AG04450 (cell line): ENCODE measurements around the gene DGKA. TPM values are rescaled to one million over a fixed set of nuclear protein-coding genes. Genes with fewer than 3 reads are reported as not detected.
"Not testable (repeated sequence)": the region's sequence is repeated elsewhere in the genome, so short reads cannot be mapped to it uniquely, and the experiment has no call there.

Experiments used
- CTCF ChIA-PET: fragments of 300-600, 350-600 bp; formaldehyde crosslinking; extraction: SDS; loops from one replicate; lab custom pipeline; 2022; ENCODE audit warnings: antibody characterized with exemption, inconsistent platforms; lab: Charles Lee
- POLR2A ChIA-PET: fragments of 350-600 bp; formaldehyde crosslinking; extraction: SDS; loops from one replicate; lab custom pipeline; 2021; ENCODE audit warnings: antibody characterized with exemption, inconsistent platforms; lab: Yijun Ruan, JAX
- DNase-seq: peaks from one replicate; pipeline ENCODE4 v3.0.0-alpha.2; 2011; ENCODE audit warnings: low read depth, low spot score
- H3K27ac ChIP-seq: one replicate; pipeline ENCODE4 v1.5.1; 2012; ENCODE audit warnings: low read depth, low read length, control low read depth
- H3K27me3 ChIP-seq: one replicate; pipeline ENCODE4 v1.6.0; 2012; ENCODE audit warnings: low read length; ENCODE audit not compliant: control insufficient read depth, insufficient read depth
- H3K4me3 ChIP-seq: 2 replicates; pipeline ENCODE4 v1.5.1; 2011; ENCODE audit warnings: mild to moderate bottlenecking, low read depth, low read length, control low read depth
- H3K9me3 ChIP-seq: 2 replicates; pipeline ENCODE4 v1.5.1; 2012; ENCODE audit warnings: low read length; ENCODE audit not compliant: control insufficient read depth, insufficient read depth
- CTCF ChIP-seq: IDR thresholded peaks from 2 replicates; pipeline ENCODE4 v1.5.1; 2011; ENCODE audit warnings: low read depth, low read length, control low read depth, inconsistent platforms
- polyA plus RNA-seq: library from polyadenylated mRNA; depleted of rRNA; stranded (reverse); fragments of >200 nt; gene quantifications from 2 replicates; pipeline ENCODE4 v1.2.3, GENCODE V29; 2011

The DGKA gene
- polyA plus RNA-seq, 1 experiment: 53.6 TPM

- no peak for TF ChIP-seq CTCF
- Histone ChIP-seq H3K9me3 (no peaks in the 10 kb centered on the region), H3K27ac (no peak overlapping the region), H3K4me3 (no peak overlapping the region), H3K27me3 (no peaks in the 10 kb centered on the region)
- POLR2A ChIA-PET: no interaction called here
- DNase-seq: no peak
- CTCF ChIA-PET: interaction anchor here (0.9 to 3.4 kb wide), 3 partner anchors 11 to 176 kb away, joined by 3 to 23 read pairs (median 3); no protein-coding TSS in a partner anchor
These were observed 15.5 kb upstream of the DGKA start for GRCh38 chr12:55915482-55915859.

GRCh38 chr12:55919032-55919431, 11.9 kb upstream of the DGKA start:
- not testable (repeated sequence) for H3K27ac ChIP-seq

GRCh38 chr12:55922126-55922525, 8.8 kb upstream of the DGKA start:
- Histone ChIP-seq H3K9me3 (no peaks in the 10 kb centered on the region; the same call in 1 of the 2 replicates), H3K27me3 (no peaks in the 10 kb centered on the region), H3K4me3 (no peak overlapping the region), H3K27ac (no peak overlapping the region)
- DNase-seq: no peak
- CTCF ChIA-PET: interaction anchor here (1.1 kb wide), 1 partner anchor 19 kb away, joined by 3 read pairs; no protein-coding TSS in a partner anchor
- TF ChIP-seq CTCF: no peak
- POLR2A ChIA-PET: no interaction called here

More at GRCh38 chr12:55919032-55919431, 11.9 kb upstream of the DGKA start:
- CTCF ChIA-PET, H3K9me3 ChIP-seq, H3K27me3 ChIP-seq, H3K4me3 ChIP-seq, DNase-seq: not testable (repeated sequence)
- POLR2A ChIA-PET: interaction anchor here (1.1 kb wide), 1 partner anchor 89 kb away, joined by 3 read pairs; the partner anchor contains the start of gene DNAJC14

- DNase-seq, H3K9me3 ChIP-seq, POLR2A ChIA-PET, CTCF ChIA-PET, H3K27me3 ChIP-seq, H3K27ac ChIP-seq, H3K4me3 ChIP-seq: not testable (repeated sequence)
These were observed 7.3 kb upstream of the DGKA start for GRCh38 chr12:55923648-55924047.

- Histone ChIP-seq H3K4me3 (peak overlapping the region; percentile 97), H3K27me3 (no peaks in the 10 kb centered on the region), H3K27ac (no peak overlapping the region), H3K9me3 (no peaks in the 10 kb centered on the region; the same call in 1 of the 2 replicates)
- POLR2A ChIA-PET: no interaction called here
- CTCF ChIA-PET: interaction anchor here (0.9 to 2.5 kb wide), 16 partner anchors 8 to 187 kb away, joined by 3 to 23 read pairs (median 4); partner anchors contain the start of genes DNAJC14, ORMDL2, RAB5B and SARNP
- DNase-seq: no peak
- TF ChIP-seq CTCF: no peak
These were observed 5.6 kb upstream of the DGKA start for GRCh38 chr12:55925371-55925770.
